Fibroblast of skin of left quadriceps (primary cell): ENCODE results near the gene RALGPS2.

ENCODE experiments used
- DNase-seq, 2 experiments: peaks; one replicate each; pipeline ENCODE4 v3.0.0-alpha.2; 2013; ENCODE audit warnings: low read depth in 2 of 2

RALGPS2 gene

DNA sequence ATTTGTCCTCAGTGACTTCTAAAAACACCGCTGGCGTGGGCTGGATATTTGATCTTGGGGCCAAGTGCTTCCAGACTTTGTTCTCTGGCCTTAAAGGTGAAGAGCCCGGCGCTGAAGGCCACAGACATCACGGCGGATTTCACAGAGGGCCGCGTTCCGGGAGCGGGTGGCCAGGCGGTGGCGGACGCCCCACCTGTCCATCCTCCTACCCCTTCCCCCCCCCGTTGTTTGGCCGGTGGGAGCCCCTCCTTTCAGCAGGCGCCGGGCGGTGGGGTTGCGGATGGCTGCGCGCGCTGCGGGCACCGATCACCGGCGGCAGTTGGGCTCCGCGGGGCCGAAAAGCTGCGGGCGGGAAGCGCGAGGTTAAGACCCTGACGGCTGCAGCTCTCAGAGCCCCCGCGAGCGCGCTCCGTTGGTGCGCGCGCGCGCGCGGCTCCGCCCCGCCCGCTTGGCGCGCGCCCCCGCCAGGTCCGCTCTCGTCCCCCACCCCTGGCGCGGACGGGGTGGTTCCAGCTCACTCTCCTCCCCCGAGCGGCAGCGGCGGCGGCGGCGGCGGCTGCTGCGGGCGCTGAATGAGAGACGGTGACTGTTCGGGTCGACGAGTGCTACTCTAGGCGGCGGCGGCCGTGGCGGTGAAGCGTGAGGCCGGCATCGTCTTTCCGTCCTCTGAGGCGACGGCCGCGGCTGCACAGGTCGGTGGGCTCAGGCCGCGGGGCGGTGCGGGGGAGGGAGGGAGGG, at the start of gene RALGPS2:
Gene RALGPS2, plus strand, starts transcription at position 517 of the 738 bp plus-strand sequence. CDS start 51,521 bp downstream, outside the sequence.
- DNase-seq = peak in 1 of 2 experiments; percentile 57

DNA sequence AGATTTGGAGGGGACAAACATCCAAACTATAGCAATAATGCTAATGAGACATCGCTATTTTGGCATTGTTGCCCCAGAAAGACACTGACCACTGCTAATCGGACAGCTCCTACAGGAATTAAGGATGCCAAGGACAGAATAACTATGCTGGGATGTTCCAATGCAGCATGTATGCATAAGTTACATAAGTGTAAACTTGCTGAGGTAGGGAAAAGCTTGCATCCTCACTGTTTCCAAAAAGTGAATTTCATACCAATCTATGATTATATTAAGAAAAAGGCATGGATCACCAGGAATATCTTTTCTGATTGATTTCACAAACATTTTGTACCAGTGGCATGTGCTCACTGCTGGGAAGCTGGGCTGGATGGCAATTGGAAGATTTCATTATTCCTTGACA, 45.8 kb upstream of the RALGPS2 start:
- DNase-seq = no peak

- no peak for DNase-seq
Observed at GRCh38 chr1:178682429-178682828, 42.6 kb upstream of the RALGPS2 start.

GRCh38 chr1:178682886-178683285, 42.2 kb upstream of the RALGPS2 start:
- DNase-seq = no peak

DNA sequence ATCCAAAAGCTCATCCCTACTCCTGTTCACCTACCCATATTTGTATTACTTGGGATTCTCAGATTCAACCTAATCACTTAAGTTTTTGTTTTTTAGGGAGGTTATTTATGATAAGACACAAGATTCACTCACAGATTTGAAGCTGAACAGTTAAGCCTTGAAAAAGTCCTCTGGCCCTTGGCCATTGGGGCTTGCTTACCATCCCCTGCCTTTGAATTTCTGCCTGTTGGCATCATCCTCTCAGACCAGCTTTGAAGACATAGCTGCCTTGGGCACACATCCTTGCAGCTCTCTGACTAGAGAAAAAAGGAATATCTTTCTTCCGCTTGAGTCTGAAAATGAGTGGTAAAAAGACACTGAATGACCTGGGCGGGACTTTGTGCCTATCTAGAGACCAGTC, 41.8 kb upstream of the RALGPS2 start:
- DNase-seq = no peak

DNA sequence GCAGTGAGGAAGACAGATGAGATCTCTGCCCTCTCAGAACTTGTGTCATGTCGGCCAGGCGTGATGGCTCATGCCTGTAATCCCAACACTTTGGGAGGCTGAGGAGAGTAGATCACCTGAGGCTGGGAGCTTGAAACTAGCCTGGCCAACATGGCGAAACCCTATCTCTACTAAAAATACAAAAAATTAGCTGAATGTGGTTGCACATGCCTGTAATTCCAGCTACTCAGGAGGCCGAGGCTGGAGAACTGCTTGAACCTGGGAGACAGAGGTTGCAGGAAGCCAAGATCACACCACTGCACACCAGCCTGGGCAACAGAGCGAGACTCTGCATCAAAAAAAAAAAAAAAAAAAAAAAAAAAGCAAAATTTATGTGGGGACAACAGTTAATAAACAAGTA, 40.9 kb upstream of the RALGPS2 start:
- DNase-seq = no peak

DNA sequence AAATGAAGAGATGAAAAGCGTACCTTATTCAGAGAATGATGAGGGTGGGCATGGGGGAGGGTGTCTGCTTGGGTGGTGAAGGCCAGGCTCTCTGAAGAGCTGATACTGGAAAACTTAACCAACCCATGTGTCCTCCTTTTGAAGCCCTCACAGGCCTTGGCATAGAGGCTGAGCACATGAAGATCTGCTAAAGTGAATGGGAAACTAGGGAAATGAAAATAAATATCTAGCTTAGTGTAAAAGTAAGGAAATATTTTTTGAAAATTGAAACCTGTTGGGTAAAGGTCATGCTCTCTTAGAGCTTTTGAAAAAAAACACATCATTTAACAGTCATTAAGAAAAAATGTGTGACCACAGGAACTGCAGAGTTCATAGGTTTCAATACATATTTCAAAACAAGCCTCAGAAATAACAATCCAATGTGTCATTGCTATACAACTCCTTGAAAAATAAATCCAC, 40.5 kb upstream of the RALGPS2 start:
- peak; percentile 87 to 88 for DNase-seq

- DNase-seq = no peak
Observed at GRCh38 chr1:178686407-178686806, 38.6 kb upstream of the RALGPS2 start.

- peak; percentile 42 for DNase-seq
Observed at GRCh38 chr1:178688244-178688643, 36.8 kb upstream of the RALGPS2 start.

- no peak for DNase-seq
Observed at GRCh38 chr1:178689769-178690168, 35.3 kb upstream of the RALGPS2 start.

DNA sequence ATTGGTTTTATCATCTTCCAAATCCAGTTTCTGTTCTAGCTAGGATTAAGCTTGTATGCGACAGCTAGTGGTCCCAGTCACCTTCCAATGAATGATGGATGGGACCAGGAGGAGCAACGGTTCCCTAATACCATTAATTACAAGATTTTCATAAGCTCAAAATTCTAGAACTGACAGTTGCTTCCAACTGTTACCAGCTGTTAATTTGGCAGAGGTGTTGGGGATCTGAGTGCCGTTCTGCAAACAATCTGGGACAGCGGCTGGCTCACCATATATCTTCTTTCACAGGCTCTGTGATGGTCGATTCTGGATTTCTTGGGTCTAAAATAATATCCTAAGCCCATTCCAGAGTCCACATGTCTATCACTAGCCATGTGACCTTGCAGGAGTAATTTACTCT, 34.5 kb upstream of the RALGPS2 start:
- no peak for DNase-seq

- DNase-seq = no peak
Observed at GRCh38 chr1:178692564-178693327, 32.3 kb upstream of the RALGPS2 start.

GRCh38 chr1:178693366-178693765, 31.7 kb upstream of the RALGPS2 start:
- DNase-seq = no peak

- no peak for DNase-seq
Observed at GRCh38 chr1:178694923-178695525, 30.0 kb upstream of the RALGPS2 start.

DNA sequence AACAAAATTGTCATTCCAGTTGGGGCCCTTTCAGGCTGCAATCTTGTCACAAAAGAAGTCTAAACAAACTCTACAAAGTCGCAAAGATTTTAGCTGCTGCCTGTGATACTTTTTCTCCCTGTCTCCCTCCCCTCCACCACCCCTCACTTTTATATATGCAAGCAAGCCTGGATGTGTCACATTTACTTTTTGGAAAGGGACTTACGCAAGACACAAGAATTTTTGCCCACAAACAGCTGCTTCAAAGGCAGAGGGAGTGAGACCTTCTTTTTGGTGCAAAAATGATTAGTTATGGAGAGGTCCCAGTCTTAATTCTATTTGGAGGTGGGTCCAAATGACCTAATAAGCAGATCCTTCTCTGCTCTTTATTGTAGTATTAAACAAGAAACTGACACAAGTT, 22.9 kb upstream of the RALGPS2 start:
- no peak for DNase-seq

GRCh38 chr1:178704833-178705232, 20.2 kb upstream of the RALGPS2 start:
- no peak for DNase-seq

DNA sequence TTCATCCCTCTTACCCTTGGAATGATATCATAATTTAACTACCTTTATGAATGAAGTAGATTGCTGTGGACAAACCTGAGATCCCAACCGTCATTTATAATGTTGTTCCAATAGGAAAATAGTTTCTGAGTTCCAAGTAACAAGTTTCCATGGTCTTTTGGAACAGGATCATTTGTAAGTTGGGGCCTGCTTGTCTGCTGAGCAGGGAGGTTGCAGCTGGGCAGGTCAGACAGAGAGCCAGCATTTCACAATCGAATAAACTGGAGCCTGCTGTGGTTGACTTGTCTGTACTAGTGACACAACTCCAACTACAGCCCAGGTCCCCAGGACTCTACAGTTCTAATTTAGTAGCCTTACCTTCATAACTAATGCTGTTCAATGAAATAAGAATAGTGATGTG, 18.6 kb upstream of the RALGPS2 start:
- no peak for DNase-seq

- DNase-seq = no peak
Observed at GRCh38 chr1:178713259-178713658, 11.8 kb upstream of the RALGPS2 start.

DNA sequence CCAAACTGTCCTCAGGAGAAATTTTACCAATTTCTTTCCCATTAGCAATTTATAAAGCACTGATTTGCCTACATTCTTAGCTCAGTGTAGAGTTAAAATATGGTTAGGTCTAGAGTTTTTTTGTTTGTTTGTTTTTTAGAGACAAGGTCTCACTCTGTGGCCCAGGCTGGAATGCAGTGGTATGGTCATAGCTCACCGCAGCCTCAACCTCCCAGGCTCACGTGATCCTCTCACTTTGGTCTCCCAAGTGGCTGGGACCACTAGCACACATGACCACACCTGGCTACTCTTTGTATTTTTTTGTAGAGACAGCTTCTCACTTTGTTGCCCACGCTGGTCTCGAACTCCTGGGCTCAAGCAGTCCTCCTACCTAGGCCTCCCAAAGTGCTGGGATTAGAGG, 10.6 kb upstream of the RALGPS2 start:
- no peak for DNase-seq

- DNase-seq = no peak
Observed at GRCh38 chr1:178716111-178716510, 8.9 kb upstream of the RALGPS2 start.

- DNase-seq = no peak
Observed at GRCh38 chr1:178718520-178718919, 6.5 kb upstream of the RALGPS2 start.

GRCh38 chr1:178723546-178723945, 1.5 kb upstream of the RALGPS2 start:
- no peak for DNase-seq

GRCh38 chr1:178724376-178724727, 692 bp upstream of the RALGPS2 start:
- DNase-seq = no peak
